Measurements from ENCODE around the gene SEMA4D.

Gene SEMA4D

DNA sequence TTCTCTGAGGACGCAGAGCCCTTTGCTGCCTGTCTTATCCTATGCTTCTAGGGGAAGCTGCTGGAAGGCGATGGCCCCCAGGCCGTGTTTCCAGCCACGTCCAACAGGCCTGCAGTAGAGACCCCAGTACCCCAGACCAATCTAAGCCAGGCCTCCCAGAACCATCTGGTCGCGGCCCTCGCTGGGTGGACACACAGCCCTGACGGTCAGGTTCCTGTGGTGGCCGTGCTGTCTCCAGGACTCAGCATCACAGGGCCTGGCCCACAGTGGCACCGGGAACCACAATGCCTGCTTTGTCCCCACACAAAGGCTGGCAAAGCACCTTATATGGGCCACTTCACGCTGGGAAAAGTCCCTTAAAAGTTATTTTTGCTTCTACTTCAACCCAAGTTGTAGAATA, 44.5 kb downstream of the SEMA4D start:
- Histone ChIP-seq H3K9me3 (ENCODE audit: insufficient read depth, low read length) (no peaks in the 10 kb centered on the region), H3K27me3 (ENCODE audit: low read depth, low read length) (no peaks in the 10 kb centered on the region), H2AFZ (ENCODE audit: low read depth, low read length) (no peak overlapping the region), H3K27ac (ENCODE audit: low read length) (no peak overlapping the region), H3K36me3 (replicated peaks; ENCODE audit: low read depth, low read length) (no peaks in the 10 kb centered on the region), H4K20me1 (ENCODE audit: insufficient read depth, low read length) (peaks cover 3% of the 10 kb centered on the region), H3K4me1 (ENCODE audit: low read length) (no peaks in the 10 kb centered on the region), H3K9ac (ENCODE audit: low read length) (no peak overlapping the region), H3K79me2 (ENCODE audit: low read length) (no peaks in the 10 kb centered on the region), H3K4me3 (ENCODE audit: low read length) (no peak overlapping the region), H3K4me2 (ENCODE audit: low read length) (no peak overlapping the region)
- TF ChIP-seq, protein P1, sequence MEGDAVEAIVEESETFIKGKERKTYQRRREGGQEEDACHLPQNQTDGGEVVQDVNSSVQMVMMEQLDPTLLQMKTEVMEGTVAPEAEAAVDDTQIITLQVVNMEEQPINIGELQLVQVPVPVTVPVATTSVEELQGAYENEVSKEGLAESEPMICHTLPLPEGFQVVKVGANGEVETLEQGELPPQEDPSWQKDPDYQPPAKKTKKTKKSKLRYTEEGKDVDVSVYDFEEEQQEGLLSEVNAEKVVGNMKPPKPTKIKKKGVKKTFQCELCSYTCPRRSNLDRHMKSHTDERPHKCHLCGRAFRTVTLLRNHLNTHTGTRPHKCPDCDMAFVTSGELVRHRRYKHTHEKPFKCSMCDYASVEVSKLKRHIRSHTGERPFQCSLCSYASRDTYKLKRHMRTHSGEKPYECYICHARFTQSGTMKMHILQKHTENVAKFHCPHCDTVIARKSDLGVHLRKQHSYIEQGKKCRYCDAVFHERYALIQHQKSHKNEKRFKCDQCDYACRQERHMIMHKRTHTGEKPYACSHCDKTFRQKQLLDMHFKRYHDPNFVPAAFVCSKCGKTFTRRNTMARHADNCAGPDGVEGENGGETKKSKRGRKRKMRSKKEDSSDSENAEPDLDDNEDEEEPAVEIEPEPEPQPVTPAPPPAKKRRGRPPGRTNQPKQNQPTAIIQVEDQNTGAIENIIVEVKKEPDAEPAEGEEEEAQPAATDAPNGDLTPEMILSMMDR (IDR thresholded peaks at IDR 0.05; ENCODE audit: low read depth, low read length): no peak
- TF ChIP-seq EZH2phosphoT487 (IDR thresholded peaks at IDR 0.05; ENCODE audit: low read depth): no peak

GRCh38 chr9:89452561-89452960, 45.4 kb downstream of the SEMA4D start:
- Histone ChIP-seq H3K79me2 (ENCODE audit: low read length) (no peaks in the 10 kb centered on the region), H3K4me3 (ENCODE audit: low read length) (no peak overlapping the region), H3K4me2 (ENCODE audit: low read length) (no peak overlapping the region), H2AFZ (ENCODE audit: low read depth, low read length) (no peak overlapping the region), H3K9me3 (ENCODE audit: insufficient read depth, low read length) (no peaks in the 10 kb centered on the region), H3K27ac (ENCODE audit: low read length) (no peak overlapping the region), H4K20me1 (ENCODE audit: insufficient read depth, low read length) (peaks cover 3% of the 10 kb centered on the region), H3K36me3 (replicated peaks; ENCODE audit: low read depth, low read length) (no peaks in the 10 kb centered on the region), H3K9ac (ENCODE audit: low read length) (no peak overlapping the region), H3K4me1 (ENCODE audit: low read length) (no peaks in the 10 kb centered on the region), H3K27me3 (ENCODE audit: low read depth, low read length) (no peaks in the 10 kb centered on the region)
- no peak for TF ChIP-seq EZH2phosphoT487 (IDR thresholded peaks at IDR 0.05; ENCODE audit: low read depth)
- TF ChIP-seq, protein P1 (IDR thresholded peaks at IDR 0.05; ENCODE audit: low read depth, low read length): no peak

DNA sequence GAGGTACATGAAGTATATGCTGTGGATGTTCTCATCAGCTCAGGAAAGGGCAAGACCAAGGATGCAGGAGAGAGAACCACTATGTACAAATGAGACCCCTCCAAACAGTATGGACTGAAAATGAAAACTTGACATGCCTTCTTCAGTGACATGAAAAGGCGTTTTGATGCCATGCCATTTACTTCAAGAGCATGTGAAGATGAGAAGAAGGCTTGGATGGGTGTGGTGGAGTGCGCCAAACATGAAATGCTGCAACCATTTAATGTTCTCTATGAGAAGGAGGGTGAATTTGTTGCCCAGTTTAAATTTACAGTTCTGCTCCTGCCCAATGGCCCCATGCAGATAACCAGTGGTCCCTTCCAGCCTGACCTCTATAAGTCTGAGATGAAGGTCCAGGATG, 47.7 kb downstream of the SEMA4D start:
- H2AFZ ChIP-seq (ENCODE audit: low read depth, low read length): no peak overlapping the region
- H3K27ac ChIP-seq (ENCODE audit: low read length): no peak overlapping the region
- H3K4me3 ChIP-seq (ENCODE audit: low read length): no peak overlapping the region
- H3K27me3 ChIP-seq (ENCODE audit: low read depth, low read length): no peaks in the 10 kb centered on the region
- H3K4me2 ChIP-seq (ENCODE audit: low read length): no peak overlapping the region
- H3K36me3 ChIP-seq (replicated peaks; ENCODE audit: low read depth, low read length): no peaks in the 10 kb centered on the region
- no peaks in the 10 kb centered on the region for H3K9me3 ChIP-seq (ENCODE audit: insufficient read depth, low read length)
- peaks cover 3% of the 10 kb centered on the region; the same call in 1 of the 2 replicates for H4K20me1 ChIP-seq (ENCODE audit: insufficient read depth, low read length)
- H3K9ac ChIP-seq (ENCODE audit: low read length): no peak overlapping the region
- H3K79me2 ChIP-seq (ENCODE audit: low read length): no peaks in the 10 kb centered on the region
- TF ChIP-seq, protein P1 (IDR thresholded peaks at IDR 0.05; ENCODE audit: low read depth, low read length): no peak
- TF ChIP-seq EZH2phosphoT487 (IDR thresholded peaks at IDR 0.05; ENCODE audit: low read depth): no peak
- no peaks in the 10 kb centered on the region for H3K4me1 ChIP-seq (ENCODE audit: low read length)

DNA sequence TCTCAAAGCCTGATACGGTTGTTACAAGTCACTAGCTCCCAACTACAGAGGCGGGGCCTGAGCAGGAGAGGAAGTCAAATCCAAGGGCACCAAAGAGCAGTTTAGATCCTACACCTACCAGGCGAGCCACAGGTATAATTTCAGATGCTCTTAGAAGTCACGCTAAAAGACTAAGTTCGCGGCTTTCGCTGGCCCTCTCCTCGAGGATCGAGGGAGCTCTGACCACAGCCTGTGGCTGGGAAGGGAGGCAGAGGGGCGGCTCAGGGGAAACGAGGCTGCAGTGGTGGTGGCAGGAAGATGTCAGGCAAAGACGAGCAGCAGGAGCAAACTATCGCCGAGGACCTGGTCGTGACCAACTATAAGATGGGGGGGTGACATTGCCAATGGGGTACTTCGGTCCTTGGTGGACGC, 48.6 kb downstream of the SEMA4D start:
- no peak overlapping the region for H3K4me3 ChIP-seq (ENCODE audit: low read length)
- H2AFZ ChIP-seq (ENCODE audit: low read depth, low read length): no peak overlapping the region
- no peaks in the 10 kb centered on the region for H3K9me3 ChIP-seq (ENCODE audit: insufficient read depth, low read length)
- H4K20me1 ChIP-seq (ENCODE audit: insufficient read depth, low read length): peaks cover 3% of the 10 kb centered on the region; the same call in 1 of the 2 replicates
- no peaks in the 10 kb centered on the region for H3K79me2 ChIP-seq (ENCODE audit: low read length)
- H3K4me2 ChIP-seq (ENCODE audit: low read length): no peak overlapping the region
- no peak overlapping the region for H3K9ac ChIP-seq (ENCODE audit: low read length)
- no peaks in the 10 kb centered on the region for H3K4me1 ChIP-seq (ENCODE audit: low read length)
- no peak overlapping the region for H3K27ac ChIP-seq (ENCODE audit: low read length)
- H3K27me3 ChIP-seq (ENCODE audit: low read depth, low read length): no peaks in the 10 kb centered on the region
- TF ChIP-seq, protein P1 (IDR thresholded peaks at IDR 0.05; ENCODE audit: low read depth, low read length): no peak
- no peak for TF ChIP-seq EZH2phosphoT487 (IDR thresholded peaks at IDR 0.05; ENCODE audit: low read depth)
- no peaks in the 10 kb centered on the region for H3K36me3 ChIP-seq (replicated peaks; ENCODE audit: low read depth, low read length)
